Kidney (tissue), 14 donors: ENCODE measurements around the gene PTPRC. TPM values are rescaled to one million over a fixed set of nuclear protein-coding genes. Genes with fewer than 3 reads are reported as not detected.
A peak's percentile ranks its signal among the peaks of the same experiment; 100 is the strongest.

Source experiments
- DNase-seq, 5 donors: peaks; one replicate each; pipeline ENCODE4 v3.0.0-alpha.2; 2013 to 2020
- FAIRE-seq: peaks from 2 replicates; lab custom pipeline; 2012; peaks lifted over from hg19 to GRCh38; lab: Jason Lieb, UNC
- H3K27ac ChIP-seq, 2 donors: one replicate each; pipeline ENCODE4 v1.7.0; 2013; ENCODE audit warnings: low read depth in 2 of 2, low read length in 2 of 2, inconsistent platforms in 1 of 2
- H3K27me3 ChIP-seq: one replicate; pipeline ENCODE4 v1.7.1; 2013; ENCODE audit warnings: low read length, inconsistent platforms; ENCODE audit not compliant: control insufficient read depth, insufficient read depth
- H3K36me3 ChIP-seq, 3 donors: one replicate each; pipeline versions ENCODE4 v1.7.0 to v1.7.1; 2013; ENCODE audit warnings: low read length in 3 of 3, control low read depth in 1 of 3, inconsistent platforms in 1 of 3; ENCODE audit not compliant: insufficient read depth in 3 of 3, control insufficient read depth in 2 of 3
- H3K4me1 ChIP-seq, 3 donors: one replicate each; pipeline versions ENCODE4 v1.7.0 to v1.7.1; 2013; ENCODE audit warnings: low read length in 3 of 3, inconsistent platforms in 1 of 3, low read depth in 1 of 3; ENCODE audit not compliant: control insufficient read depth in 2 of 3, insufficient read depth in 2 of 3
- H3K4me3 ChIP-seq, 3 donors: one replicate each; pipeline versions ENCODE4 v1.7.0 to v1.8.1; 2013; ENCODE audit warnings: low read length in 3 of 3, control low read depth in 1 of 3, inconsistent platforms in 1 of 3
- H3K9ac ChIP-seq, 3 donors: one replicate each; pipeline versions ENCODE4 v1.7.0 to v1.7.1; 2013; ENCODE audit warnings: low read length in 3 of 3, control low read depth in 1 of 3, inconsistent platforms in 1 of 3
- H3K9me3 ChIP-seq, 3 donors: one replicate each; pipeline versions ENCODE4 v1.7.0 to v1.7.1; 2013; ENCODE audit warnings: low read length in 3 of 3, control low read depth in 1 of 3, inconsistent platforms in 1 of 3; ENCODE audit not compliant: control insufficient read depth in 2 of 3, insufficient read depth in 1 of 3
- CTCF ChIP-seq: IDR thresholded peaks from 3 replicates; pipeline ENCODE4 v1.5.1; 2012; ENCODE audit warnings: mild to moderate bottlenecking, moderate library complexity, borderline replicate concordance; ENCODE audit not compliant: insufficient read depth; ENCODE audit errors: extremely low read depth
- intact Hi-C: fragments of 100-400 bp; cut with DNase I; formaldehyde crosslinking; loops from one replicate; pipeline ENCODE4 v1.11.1; 2022
- polyA plus RNA-seq: library from polyadenylated mRNA; stranded (reverse); fragments of 350-450 nt; fragmentation: Illumina TruSeq; extraction: RNeasy Lipid Tissue Mini Kit (QIAGEN cat#74804); gene quantifications from one replicate; pipeline ENCODE4 v1.2.3, GENCODE V29; 2014; ENCODE audit warnings: low read depth, low replicate concordance; ENCODE audit not compliant: insufficient read depth
- total RNA-seq: library from RNA; stranded (reverse); fragmentation: NEBNext Ultra II Directional; extraction: Animal tissue kit (Norgen Biotek cat#: 25700); gene quantifications from one replicate; pipeline ENCODE4 v1.2.1, GENCODE V29; 2021
- donor health status: control.
- donor health status: control.
- donor health status: control.
- donor health status: control.
- donor health status: control.
- donor health status: DM: yes; HTN: yes; CAD: no.
- donor health status: Normal renal cell carcinoma (clear cell type).

Gene PTPRC
- total and polyA plus RNA-seq, 2 donors from 2014 or later: 1.4 to 60.2 TPM

- intact Hi-C loops: no loop called here
- FAIRE-seq (peak; percentile 94), DNase-seq (peak in 3 of 5 donors; percentile 18 to 75 (median 60))
Measured at GRCh38 chr1:198771563-198772153, 132.8 kb downstream of the PTPRC start.

GRCh38 chr1:198772626-198773025 lies 133.8 kb downstream of the PTPRC start:
- DNase-seq: peak in 1 of 5 donors; percentile 13
- no peak for TF ChIP-seq CTCF
- intact Hi-C loops: no loop called here
- Histone ChIP-seq H3K9ac (no peak overlapping the region), H3K4me1 (no peaks in the 10 kb centered on the region), H3K9me3 (no peaks in the 10 kb centered on the region), H3K27me3 (no peaks in the 10 kb centered on the region), H3K36me3 (no peaks in the 10 kb centered on the region), H3K27ac (no peak overlapping the region), H3K4me3 (no peak overlapping the region)
- FAIRE-seq: peak; percentile 32

More at GRCh38 chr1:198771563-198772153, 132.8 kb downstream of the PTPRC start:
- Histone ChIP-seq H3K4me1 (no peaks in the 10 kb centered on the region), H3K4me3 (no peak overlapping the region), H3K36me3 (no peaks in the 10 kb centered on the region), H3K9ac (no peak overlapping the region), H3K9me3 (no peaks in the 10 kb centered on the region), H3K27me3 (no peaks in the 10 kb centered on the region), H3K27ac (no peak overlapping the region)
- TF ChIP-seq CTCF: peak; percentile 33

- H3K36me3 ChIP-seq: no peaks in the 10 kb centered on the region
- TF ChIP-seq CTCF: no peak
- no peaks in the 10 kb centered on the region for H3K27me3 ChIP-seq
- no peak overlapping the region for H3K9ac ChIP-seq
- no peak for DNase-seq
- no peaks in the 10 kb centered on the region for H3K4me1 ChIP-seq
- FAIRE-seq: no peak
- intact Hi-C loops: no loop called here
- H3K9me3 ChIP-seq: no peaks in the 10 kb centered on the region
- H3K4me3 ChIP-seq: no peak overlapping the region
- no peak overlapping the region for H3K27ac ChIP-seq
Measured at GRCh38 chr1:198773030-198773429, 134.2 kb downstream of the PTPRC start.

GRCh38 chr1:198773523-198773922 lies 134.7 kb downstream of the PTPRC start:
- no peaks in the 10 kb centered on the region for H3K9me3 ChIP-seq
- no peaks in the 10 kb centered on the region for H3K4me1 ChIP-seq
- H3K9ac ChIP-seq: no peak overlapping the region
- no peak for DNase-seq
- H3K27ac ChIP-seq: no peak overlapping the region
- no peak overlapping the region for H3K4me3 ChIP-seq
- no peak for TF ChIP-seq CTCF
- no peaks in the 10 kb centered on the region for H3K36me3 ChIP-seq
- no peak for FAIRE-seq
- H3K27me3 ChIP-seq: no peaks in the 10 kb centered on the region
- intact Hi-C loops: no loop called here
